ENCODE data around the gene HAX1. TPM values are rescaled to one million over a fixed set of nuclear protein-coding genes. Genes with fewer than 3 reads are reported as not detected.

The HAX1 gene
- total RNA-seq, 1 experiment from 2014 or later = 80.4 TPM

DNA sequence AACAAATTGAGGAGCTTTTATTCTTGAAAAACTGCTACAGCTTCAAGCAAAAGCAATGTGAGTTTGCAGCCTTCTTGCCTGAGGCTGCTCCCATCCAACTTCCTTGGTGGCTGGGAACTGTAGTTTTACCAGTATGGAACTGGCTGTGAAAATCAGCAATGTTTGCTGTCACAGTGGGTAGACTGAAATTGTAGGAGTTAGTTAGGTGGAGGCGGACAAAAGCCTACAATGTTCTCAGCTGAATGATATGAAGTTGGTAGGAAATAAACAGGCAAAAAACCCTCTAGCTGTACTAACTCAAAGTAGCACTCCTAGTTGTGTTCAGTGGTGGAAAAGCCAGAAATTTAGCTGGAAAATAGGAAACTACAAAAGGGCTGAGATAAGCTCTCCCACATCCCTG lies 18.5 kb downstream of the HAX1 start:
- H2AK5ac ChIP-seq (ENCODE audit: insufficient read length, low read length) = no peak overlapping the region
- Mint-ChIP-seq H3K4me1 (peaks cover 4 to 11% of the 10 kb centered on the region in 2 experiments; a peak in 2 of 4 replicates), H3K4me3 (no peak overlapping the region), H3K27ac (no peak overlapping the region), H3K27me3 (ENCODE audit: low read depth) (peaks cover 6% of the 10 kb centered on the region; the same call in 1 of the 2 replicates), H3K9me3 (peaks cover 28 to 32% of the 10 kb centered on the region in 2 experiments), H3K36me3 (ENCODE audit: insufficient read depth in 1 of 3, low read depth in 3 of 3) (peaks cover 9 to 13% (median 11%) of the 10 kb centered on the region in 3 experiments)
- DNase-seq = no peak
- H3K23ac ChIP-seq (ENCODE audit: insufficient read length, low read depth, low read length) = no peak overlapping the region
- H4K20me1 ChIP-seq (ENCODE audit: control insufficient read depth, insufficient read depth, insufficient read length) = no peaks in the 10 kb centered on the region
- H3K4me2 ChIP-seq (ENCODE audit: insufficient read depth, insufficient read length, low read length) = no peak overlapping the region
- H4K8ac ChIP-seq (replicated peaks; ENCODE audit: insufficient read length, low read depth, low read length) = no peak overlapping the region
- H3K9ac ChIP-seq (ENCODE audit: extremely low read depth, insufficient read length, low read length) = no peak overlapping the region
- no peak overlapping the region for H3K56ac ChIP-seq (ENCODE audit: insufficient read length, low read depth, low read length)
- no peak overlapping the region for H3T11ph ChIP-seq (ENCODE audit: low read length)
- H3K18ac ChIP-seq (ENCODE audit: insufficient read length, low read depth, low read length) = no peak overlapping the region
- no peak overlapping the region for H2BK15ac ChIP-seq (ENCODE audit: low read depth, low read length)
- TF ChIP-seq CTCF (conservative IDR thresholded peaks at IDR 0.05) = no peak
- H3K79me2 ChIP-seq (ENCODE audit: insufficient read depth, low read length) = no peaks in the 10 kb centered on the region
- no peak overlapping the region for H4K5ac ChIP-seq (ENCODE audit: insufficient read length, low read depth, low read length)
- H2BK12ac ChIP-seq (ENCODE audit: insufficient read length, low read depth, low read length) = no peak overlapping the region
- H4K91ac ChIP-seq (ENCODE audit: insufficient read length, low read depth, low read length) = no peak overlapping the region
- no peak overlapping the region for H2BK5ac ChIP-seq (ENCODE audit: insufficient read length, low read length)
- no peak overlapping the region for H2BK20ac ChIP-seq (ENCODE audit: low read depth, low read length, poor library complexity, severe bottlenecking)
- WGBS (ENCODE audit: extremely low coverage, insufficient read length, low lambda C conversion rate) = no CpG with 5 or more reads among the region's 1 CpG
- no peaks in the 10 kb centered on the region for H3K79me1 ChIP-seq (ENCODE audit: insufficient read depth, low read depth, low read length, poor library complexity, severe bottlenecking)
- H2AFZ ChIP-seq (ENCODE audit: low read length) = no peak overlapping the region
- no peaks in the 10 kb centered on the region for H3K23me2 ChIP-seq (ENCODE audit: insufficient read length, low read depth, low read length, poor library complexity, severe bottlenecking)
- H3K27ac ChIP-seq (ENCODE audit: insufficient read length, low read depth, low read length) = no peak overlapping the region
- no peak overlapping the region for H3K4ac ChIP-seq (ENCODE audit: low read depth, low read length)
- no peaks in the 10 kb centered on the region for H3K4me1 ChIP-seq (ENCODE audit: insufficient read depth, low read length)
- H3K27me3 ChIP-seq (ENCODE audit: insufficient read depth, low read length) = no peaks in the 10 kb centered on the region
- H3K9me3 ChIP-seq (ENCODE audit: control insufficient read depth, low read depth, low read length) = no peaks in the 10 kb centered on the region
- H2BK120ac ChIP-seq (ENCODE audit: low read depth, low read length, poor library complexity, severe bottlenecking) = no peak overlapping the region
- H3K14ac ChIP-seq (ENCODE audit: insufficient read depth, low read length) = no peak overlapping the region
